ENCODE measurements around the gene VARS2.

Gene VARS2

DNA sequence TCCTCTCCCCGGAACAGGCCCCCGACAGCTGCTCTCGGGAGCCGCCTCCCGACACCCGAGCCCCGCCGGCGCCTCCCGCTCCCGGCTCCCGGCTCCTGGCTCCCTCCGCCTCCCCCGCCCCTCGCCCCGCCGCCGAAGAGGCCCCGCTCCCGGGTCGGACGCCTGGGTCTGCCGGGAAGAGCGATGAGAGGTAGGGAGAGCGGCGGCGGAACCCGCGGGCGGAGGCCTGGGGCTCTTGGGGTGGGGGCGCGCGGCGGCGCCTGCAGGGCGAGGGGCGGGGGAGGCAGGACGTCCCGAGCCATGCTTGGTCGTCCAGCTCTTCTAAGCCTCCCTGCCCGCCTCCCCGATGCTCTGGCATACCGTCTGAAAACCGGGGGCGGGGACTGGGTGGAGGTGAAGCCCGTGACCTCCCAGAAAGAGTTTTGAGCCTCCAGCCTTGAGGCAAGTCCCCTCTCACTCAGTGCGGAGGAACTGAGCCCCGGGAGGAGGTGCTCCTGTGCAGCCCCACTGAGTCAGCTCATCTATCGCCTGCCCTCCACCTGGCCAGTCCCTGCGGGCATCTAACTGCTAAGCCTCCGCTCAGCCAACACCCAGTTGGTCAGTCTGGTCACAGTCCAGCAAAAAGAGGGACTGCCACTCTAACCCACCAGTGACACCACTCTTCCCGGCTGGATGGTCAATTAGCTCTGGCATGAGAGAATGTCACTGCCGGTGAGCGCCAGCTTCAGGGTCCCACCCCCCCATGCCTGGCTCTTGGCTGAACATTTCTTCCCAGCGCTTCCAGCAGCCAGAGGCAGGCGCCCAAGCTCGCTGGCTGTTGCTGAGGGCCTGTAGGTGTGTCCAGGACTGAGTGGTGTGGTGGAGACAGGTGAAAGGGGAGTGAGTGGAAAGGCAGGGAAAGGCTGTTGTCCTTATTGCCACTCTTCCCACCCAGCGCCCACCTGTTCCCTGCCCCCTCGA, 29.2 kb upstream of the VARS2 start:
- peak; percentile 27 for DNase-seq

DNA sequence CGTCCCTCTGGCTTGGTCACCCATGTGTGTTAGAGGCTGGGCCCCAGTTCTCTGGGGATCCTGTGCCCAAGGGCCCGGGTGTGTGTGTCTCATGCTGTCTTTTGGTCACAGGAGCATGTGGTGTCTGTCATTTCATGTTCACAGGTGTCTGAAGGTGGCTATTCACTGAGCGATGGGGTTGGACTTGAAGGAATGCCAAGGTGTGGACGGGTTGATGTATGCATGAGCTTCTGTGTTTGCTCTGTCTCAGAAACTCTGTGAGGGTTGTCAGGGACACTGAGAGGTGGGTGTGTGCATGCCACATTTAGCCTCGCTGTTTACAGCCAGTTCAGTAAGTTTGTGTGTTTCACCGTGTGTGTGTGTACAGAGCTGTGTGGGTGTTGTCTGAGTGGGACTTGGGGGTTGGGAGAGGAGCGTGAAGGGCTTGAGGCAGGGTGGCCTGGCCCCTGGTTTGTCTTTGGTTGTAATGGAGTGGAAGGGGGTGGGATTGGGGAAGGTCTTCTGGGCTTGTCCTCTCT, 28.5 kb upstream of the VARS2 start:
- no peak for DNase-seq

DNA sequence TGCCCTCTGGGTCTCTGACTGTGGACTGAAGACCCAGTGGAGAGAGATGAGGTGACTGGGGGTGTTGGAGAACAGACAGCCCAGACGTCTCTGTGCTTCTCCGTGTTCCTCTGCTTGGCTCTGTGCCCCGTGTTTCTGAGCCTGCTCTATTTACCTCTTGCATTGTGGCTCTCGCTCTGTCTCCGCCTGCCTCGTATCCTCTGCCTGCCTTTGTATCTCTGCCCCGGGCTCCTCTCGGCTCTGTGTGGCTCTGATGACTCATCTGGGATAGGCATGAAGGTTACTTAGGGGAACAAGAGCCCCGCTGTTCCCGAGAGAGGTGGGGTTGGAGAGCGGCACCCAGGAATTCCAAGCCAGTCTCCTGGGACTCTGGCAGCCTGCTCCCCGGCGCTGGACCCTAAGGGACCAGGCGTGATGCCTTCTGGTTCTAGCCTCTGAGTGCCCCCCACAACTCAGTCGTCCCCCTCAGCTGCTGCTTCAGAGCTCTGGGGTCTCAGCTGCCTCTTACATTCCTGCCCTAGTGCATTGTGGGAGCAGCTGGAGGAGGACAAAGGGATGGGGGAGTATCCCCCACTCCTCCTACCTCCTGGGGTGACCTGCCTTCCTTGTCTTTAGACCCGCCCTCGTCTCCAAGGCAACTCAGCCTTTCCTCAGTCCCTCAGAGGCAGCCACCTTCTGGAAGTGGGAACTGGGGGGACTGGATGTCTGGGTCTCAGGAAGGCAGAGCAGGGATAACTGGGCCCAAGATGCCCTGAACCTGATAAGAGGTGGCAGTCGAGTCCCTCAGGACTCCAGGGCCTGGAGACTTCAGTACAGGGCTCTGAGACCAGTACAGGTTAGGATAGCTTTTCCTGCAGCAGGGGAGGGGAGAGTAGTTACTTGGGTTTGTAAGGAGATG, 27.8 kb upstream of the VARS2 start:
- no peak for DNase-seq

DNA sequence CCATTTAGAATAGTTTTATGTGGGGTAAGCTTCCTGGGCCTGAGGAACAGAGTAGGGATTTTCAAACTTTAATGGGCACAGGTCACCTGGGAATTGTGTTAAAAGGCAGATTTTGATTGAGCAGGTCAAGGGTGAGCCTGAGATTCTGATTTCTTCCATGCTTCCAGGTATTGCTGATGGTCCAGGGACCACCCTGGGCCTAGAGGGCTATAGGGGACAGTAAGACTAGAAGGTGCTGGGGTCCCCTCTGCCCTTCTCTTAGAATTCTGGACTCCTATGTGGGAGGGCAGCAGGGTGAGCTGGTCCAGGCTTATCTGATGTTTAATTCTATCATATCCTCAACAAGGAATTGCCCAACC, 27.2 kb upstream of the VARS2 start:
- DNase-seq, result no peak

DNA sequence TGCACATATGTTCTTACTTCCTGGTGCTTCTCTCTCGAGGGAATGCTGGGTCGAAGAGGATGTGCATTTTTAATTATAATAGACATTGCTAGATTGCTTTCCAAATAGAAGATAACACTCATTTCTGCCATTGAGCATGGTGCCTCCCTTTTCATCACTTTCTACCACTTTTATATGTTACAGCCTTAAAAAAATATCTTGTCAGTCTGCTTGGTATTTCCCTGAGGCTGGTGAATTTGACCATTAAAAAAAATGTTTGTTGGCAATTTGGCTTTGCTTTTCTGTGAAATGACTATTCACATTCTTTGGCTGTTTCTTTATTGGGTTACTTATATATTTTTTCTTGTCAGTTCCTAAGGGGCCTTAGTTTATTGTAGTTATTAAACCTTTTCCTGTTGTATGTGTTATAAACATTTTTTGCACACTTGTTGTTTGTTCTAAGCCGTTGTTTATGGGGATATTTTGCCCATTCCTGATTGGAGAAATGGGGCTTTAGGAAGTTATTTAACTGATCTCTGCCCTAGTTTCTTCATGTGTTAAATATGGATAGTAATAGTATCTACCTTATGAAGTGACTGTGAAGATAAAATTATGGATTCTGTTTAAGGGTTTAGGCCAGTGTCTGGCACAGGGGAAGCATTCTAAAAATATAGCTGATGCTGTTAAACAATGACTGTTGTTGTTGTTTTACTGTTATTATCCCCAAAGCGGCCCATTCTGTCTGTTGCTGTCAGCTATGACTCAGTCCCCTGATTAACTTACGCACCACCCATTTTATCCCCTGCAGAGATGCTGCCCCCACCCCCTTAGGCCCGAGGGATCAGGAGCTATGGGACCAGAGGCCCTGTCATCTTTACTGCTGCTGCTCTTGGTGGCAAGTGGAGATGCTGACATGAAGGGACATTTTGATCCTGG, 25.9 kb upstream of the VARS2 start:
- no peak for DNase-seq

DNA sequence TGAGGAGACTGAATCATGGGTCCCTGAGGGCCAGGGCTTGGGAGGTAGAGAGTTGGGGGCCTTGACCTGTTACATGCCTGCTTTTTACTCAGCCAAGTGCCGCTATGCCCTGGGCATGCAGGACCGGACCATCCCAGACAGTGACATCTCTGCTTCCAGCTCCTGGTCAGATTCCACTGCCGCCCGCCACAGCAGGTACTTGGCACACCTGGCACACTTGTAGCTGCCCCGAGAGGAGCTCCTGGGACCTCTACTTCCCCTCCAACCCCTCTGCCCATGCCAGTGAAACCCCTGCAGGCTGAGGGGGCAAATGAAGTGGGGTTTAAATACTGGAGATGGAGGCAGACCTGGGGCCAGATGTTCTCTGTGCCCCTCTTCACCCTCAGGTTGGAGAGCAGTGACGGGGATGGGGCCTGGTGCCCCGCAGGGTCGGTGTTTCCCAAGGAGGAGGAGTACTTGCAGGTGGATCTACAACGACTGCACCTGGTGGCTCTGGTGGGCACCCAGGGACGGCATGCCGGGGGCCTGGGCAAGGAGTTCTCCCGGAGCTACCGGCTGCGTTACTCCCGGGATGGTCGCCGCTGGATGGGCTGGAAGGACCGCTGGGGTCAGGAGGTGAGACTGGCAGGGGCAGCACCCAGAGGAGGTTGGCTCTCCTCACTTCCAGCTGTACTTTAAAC, 25.1 kb upstream of the VARS2 start:
- DNase-seq, result no peak

DNA sequence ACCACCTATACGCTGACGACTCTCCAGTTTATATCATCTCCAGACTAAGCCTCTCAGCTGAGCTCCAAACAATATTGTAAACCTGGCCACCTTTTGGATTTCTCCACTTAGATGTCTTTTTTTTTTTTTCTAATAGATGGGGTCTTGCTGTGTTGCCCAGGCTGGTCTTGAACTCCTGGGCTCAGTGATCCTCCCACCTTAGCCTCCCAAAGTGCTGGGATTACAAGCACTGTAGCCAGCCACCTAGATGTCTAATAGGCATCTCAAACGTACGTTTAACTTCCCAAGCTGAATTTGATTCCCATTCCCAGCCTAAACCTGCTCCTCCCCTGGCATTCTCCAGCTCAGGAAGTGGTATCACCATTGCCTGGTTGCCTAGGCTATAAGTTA, 24.5 kb upstream of the VARS2 start:
- no peak for DNase-seq

DNA sequence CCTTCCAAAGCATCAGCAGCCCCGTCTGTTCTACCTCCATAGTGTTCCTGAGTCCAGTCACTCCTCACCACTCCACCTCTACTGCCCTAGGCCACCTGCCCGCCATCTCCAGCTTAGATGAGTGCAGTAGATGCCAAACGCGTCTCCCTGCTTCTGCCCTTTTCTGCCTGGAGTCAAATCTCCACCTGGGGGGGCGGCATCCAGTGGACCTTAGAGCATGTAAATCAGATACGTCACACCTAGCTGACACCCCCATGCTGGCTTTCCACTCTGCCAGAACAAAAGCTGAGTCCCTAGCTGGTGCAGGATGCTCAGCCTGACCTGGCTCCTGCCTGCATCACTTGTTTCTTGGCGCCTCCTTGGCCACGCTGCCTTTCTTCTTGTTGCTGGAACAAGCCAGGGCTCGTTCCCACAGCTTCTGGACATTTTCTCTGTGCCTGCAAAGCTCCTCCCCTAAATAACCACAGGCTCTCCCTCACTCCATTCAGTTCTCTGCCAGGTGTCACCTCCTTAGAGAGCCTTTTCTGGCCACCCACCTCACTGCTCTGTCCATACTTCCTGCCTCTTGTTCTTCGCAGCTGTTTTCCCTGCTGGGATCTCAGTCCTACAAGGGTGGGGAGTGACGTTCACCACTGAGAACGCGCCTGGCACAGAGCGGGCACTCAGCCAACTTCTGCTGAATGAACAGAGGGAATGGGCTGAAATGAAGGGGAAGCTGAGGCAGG, 24.0 kb upstream of the VARS2 start:
- DNase-seq, result no peak

DNA sequence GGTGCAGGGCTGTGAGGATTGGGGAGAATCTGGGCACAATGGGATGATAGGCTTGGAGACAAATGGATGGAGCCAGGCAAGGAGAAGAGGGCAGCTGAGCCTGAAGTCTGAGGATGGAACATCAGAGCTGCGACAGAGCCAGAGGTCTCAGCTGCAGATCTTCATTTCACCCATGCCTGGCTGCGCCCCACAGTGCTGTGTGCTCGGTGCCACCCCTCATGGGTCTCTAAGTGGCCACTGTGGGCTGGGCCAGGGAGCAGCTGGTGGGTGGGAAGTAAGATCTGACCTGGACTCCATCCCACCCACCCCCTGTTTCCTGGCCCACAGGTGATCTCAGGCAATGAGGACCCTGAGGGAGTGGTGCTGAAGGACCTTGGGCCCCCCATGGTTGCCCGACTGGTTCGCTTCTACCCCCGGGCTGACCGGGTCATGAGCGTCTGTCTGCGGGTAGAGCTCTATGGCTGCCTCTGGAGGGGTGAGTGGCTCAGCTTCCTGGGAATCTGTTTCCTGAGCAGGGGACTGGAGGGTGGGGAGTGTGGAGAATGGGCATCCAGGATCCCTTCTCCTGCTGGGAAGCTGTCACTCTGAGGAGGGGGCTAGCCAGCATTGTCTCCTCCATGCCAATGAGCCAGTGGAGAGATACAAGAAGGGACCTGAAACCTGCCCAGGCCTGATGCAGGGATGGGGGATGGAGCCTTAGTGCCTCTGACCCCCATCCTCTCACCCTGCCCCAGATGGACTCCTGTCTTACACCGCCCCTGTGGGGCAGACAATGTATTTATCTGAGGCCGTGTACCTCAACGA, 23.2 kb upstream of the VARS2 start:
- no peak for DNase-seq

DNA sequence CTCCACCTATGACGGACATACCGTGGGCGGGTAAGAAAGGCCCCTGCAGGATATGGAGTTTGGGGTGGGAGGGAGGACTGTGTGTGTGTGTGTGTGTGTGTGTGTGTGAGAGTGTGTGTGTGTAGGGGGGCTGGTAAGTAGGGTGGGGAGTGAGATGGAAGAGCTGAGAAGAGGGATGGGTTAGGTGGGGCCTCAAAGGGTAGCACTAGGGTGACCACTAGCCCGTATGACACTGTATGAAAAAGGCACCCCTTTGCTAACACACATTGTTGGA, 22.7 kb upstream of the VARS2 start:
- no peak for DNase-seq

DNA sequence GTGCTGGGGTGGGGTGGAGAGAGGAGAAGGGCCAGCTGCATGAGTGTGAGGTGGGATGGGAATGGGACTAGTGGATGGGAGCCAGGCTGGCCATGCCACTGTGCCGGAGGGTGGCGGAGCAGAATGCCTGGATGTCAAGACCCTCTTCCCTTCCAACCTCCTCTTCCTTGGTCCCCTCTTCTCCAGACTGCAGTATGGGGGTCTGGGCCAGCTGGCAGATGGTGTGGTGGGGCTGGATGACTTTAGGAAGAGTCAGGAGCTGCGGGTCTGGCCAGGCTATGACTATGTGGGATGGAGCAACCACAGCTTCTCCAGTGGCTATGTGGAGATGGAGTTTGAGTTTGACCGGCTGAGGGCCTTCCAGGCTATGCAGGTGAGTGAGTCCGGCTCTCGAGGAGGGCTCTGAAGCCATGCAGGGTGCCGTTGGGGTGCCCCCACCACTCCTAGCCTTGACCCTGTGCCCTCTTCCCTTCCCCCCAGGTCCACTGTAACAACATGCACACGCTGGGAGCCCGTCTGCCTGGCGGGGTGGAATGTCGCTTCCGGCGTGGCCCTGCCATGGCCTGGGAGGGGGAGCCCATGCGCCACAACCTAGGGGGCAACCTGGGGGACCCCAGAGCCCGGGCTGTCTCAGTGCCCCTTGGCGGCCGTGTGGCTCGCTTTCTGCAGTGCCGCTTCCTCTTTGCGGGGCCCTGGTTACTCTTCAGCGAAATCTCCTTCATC, 22.1 kb upstream of the VARS2 start:
- no peak for DNase-seq

DNA sequence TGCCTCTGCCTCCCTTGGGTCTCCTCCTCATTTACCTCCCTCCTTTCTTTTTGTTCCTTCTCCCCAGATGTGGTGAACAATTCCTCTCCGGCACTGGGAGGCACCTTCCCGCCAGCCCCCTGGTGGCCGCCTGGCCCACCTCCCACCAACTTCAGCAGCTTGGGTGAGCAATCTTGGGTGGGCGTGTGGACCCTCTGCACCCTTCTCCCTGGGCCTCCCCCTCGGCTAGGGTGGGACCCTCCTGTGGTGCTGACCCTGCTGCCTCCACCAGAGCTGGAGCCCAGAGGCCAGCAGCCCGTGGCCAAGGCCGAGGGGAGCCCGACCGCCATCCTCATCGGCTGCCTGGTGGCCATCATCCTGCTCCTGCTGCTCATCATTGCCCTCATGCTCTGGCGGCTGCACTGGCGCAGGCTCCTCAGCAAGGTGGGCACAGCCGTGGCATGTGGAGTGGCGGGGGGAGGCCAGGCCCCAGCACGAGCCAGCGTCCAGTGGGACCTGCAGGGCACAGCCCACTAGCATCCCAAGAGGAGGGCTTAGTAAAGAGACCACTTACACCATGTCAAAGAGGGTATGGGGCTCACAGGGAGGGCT, 20.9 kb upstream of the VARS2 start:
- no peak for DNase-seq

DNA sequence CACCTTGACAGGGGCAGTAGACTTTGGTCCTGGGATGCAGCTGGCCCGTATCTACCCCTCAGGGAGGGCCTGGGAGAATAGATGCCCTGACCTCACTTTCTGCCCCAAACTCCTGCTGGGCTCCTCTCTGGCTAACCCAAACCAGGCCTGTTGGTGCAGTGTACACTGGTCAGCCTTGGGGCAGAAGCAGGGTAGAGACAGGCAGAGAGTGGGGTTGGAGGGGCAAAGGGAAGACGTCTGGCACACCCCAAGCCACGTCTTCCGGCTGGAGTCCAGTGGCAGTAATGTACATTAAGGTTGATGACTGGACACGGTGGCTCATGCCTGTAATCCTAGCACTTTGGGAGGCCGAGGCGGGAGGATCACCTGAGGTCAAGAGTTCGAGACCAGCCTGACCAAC, 20.4 kb upstream of the VARS2 start:
- no peak for DNase-seq

DNA sequence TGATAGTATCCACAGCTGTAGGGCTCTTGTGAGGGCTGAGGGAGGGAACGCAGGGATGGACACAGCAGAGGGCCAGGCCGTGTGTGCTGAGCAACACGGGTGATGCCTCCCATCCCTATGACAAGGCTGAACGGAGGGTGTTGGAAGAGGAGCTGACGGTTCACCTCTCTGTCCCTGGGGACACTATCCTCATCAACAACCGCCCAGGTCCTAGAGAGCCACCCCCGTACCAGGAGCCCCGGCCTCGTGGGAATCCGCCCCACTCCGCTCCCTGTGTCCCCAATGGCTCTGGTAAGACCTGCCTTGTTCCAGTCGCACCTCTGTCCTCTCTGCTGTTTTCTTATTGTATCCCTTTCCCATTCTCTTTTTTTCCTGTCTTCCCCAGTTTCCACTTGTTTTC, 19.7 kb upstream of the VARS2 start:
- no peak for DNase-seq

DNA sequence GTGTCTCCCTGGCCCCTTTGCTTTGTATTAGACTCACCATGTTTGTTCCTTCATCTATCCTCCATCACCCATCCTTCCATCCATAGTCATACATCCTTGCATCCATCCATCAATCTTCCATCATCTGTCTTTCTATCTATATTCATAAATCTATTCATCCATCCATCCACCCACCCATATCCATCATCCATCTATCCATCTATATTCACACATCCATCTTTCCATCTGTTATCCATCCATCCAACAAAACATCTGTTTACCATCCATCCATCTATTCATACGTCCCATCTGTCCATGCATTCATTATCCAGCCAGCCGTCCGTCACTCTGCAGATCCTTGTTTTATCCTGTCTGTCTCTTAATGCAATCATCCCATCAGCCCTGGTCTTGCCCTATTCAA, 19.1 kb upstream of the VARS2 start:
- DNase-seq, result no peak

DNA sequence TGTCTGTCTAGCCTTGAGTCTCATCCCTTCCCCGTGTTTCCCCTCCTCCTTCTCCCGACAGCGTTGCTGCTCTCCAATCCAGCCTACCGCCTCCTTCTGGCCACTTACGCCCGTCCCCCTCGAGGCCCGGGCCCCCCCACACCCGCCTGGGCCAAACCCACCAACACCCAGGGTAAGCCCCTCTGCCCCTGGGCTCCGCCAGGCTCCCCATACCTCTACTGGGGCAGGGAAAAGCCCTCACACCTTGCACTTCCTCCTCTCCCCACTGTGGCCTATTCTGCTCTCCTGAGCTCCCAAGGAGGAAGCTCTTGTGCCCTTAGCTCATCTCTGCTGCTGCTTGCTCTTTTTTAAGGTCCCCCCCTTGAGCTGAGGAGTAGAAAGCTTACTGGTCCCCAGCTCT, 18.7 kb upstream of the VARS2 start:
- no peak for DNase-seq

DNA sequence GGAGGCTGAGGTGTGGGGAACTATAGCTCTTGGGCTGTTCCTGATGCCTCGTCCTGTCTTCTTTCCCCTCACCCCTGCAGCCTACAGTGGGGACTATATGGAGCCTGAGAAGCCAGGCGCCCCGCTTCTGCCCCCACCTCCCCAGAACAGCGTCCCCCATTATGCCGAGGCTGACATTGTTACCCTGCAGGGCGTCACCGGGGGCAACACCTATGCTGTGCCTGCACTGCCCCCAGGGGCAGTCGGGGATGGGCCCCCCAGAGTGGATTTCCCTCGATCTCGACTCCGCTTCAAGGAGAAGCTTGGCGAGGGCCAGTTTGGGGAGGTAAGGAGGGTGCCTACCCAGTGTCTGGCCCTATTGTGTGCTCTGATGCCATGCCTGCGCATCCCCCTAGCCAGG, 17.5 kb upstream of the VARS2 start:
- DNase-seq, result no peak

DNA sequence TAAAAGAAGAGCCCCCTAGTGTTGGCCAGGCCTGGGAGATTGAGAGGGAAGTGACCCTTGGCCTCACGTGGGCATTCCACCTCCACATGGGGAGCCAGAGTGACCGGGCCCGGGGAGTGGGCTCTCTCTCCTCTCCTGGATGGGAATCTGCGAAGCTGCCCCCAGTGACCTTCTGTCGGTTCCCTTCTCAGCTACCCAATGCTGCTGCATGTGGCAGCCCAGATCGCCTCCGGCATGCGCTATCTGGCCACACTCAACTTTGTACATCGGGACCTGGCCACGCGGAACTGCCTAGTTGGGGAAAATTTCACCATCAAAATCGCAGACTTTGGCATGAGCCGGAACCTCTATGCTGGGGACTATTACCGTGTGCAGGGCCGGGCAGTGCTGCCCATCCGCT, 16.2 kb upstream of the VARS2 start:
- no peak for DNase-seq

DNA sequence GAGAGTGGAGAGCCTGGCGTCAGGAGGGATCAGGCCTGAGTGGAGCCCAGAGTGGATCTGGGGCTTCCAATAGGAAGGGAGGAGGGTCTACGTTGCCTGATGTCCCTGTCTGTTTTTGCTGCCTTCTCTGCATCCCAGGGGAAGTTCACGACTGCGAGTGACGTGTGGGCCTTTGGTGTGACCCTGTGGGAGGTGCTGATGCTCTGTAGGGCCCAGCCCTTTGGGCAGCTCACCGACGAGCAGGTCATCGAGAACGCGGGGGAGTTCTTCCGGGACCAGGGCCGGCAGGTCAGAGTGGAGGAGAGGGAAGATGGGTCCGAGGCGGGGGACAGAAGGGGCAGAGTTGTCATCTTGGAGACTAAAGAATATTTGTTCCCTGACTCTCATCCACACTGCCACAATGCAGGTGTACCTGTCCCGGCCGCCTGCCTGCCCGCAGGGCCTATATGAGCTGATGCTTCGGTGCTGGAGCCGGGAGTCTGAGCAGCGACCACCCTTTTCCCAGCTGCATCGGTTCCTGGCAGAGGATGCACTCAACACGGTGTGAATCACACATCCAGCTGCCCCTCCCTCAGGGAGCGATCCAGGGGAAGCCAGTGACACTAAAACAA, 15.2 kb upstream of the VARS2 start:
- DNase-seq, result no peak
